ENCODE results near the gene COX6A2.

COX6A2 gene

GRCh38 chr16:31385680-31386079 is 42.5 kb downstream of the COX6A2 start:
- TF ChIP-seq, protein P1, sequence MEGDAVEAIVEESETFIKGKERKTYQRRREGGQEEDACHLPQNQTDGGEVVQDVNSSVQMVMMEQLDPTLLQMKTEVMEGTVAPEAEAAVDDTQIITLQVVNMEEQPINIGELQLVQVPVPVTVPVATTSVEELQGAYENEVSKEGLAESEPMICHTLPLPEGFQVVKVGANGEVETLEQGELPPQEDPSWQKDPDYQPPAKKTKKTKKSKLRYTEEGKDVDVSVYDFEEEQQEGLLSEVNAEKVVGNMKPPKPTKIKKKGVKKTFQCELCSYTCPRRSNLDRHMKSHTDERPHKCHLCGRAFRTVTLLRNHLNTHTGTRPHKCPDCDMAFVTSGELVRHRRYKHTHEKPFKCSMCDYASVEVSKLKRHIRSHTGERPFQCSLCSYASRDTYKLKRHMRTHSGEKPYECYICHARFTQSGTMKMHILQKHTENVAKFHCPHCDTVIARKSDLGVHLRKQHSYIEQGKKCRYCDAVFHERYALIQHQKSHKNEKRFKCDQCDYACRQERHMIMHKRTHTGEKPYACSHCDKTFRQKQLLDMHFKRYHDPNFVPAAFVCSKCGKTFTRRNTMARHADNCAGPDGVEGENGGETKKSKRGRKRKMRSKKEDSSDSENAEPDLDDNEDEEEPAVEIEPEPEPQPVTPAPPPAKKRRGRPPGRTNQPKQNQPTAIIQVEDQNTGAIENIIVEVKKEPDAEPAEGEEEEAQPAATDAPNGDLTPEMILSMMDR (conservative IDR thresholded peaks at IDR 0.05; ENCODE audit: low read depth, low read length), result no peak
- DNase-seq (ENCODE audit: low read depth), result no peak
- H3K4me3 ChIP-seq (ENCODE audit: low read depth, low read length), result no peak overlapping the region

DNA sequence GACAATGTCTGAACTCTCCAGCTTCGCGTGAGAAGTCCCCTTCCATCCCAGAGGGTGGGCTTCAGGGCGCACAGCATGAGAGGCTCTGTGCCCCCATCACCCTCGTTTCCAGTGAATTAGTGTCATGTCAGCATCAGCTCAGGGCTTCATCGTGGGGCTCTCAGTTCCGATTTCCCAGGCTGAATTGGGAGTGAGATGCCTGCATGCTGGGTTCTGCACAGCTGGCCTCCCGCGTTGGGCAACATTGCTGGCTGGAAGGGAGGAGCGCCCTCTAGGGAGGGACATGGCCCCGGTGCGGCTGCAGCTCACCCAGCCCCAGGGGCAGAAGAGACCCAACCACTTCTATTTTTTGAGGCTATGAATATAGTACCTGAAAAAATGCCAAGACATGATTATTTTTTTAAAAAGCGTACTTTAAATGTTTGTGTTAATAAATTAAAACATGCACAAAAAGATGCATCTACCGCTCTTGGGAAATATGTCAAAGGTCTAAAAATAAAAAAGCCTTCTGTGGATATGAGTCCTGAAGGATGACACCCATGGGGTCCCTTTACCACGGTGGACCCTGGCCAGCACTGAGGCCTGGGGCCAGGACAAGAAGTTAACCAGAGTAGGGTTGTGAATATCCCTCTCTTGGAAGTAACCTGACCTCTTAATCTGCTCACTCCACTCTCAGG is 45.5 kb downstream of the COX6A2 start:
- peak; percentile 77 for DNase-seq (ENCODE audit: low read depth)
- TF ChIP-seq, protein P1 (conservative IDR thresholded peaks at IDR 0.05; ENCODE audit: low read depth, low read length), result peak; percentile 85
- no peak overlapping the region for H3K4me3 ChIP-seq (ENCODE audit: low read depth, low read length)

DNA sequence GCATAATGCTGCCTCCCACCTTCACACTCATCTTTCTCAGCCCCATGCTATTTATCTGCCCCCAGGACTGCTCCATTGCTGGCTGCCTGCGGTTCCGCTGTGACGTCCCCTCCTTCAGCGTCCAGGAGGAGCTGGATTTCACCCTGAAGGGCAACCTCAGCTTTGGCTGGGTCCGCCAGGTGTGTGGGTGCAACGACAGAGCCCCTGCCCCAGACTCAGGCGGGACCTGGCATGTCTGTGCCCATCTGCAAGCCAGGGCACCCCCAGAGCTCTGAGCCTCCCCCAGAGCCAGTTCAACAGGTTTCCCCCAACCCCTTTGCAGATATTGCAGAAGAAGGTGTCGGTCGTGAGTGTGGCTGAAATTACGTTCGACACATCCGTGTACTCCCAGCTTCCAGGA is 48.0 kb downstream of the COX6A2 start:
- TF ChIP-seq, protein P1 (conservative IDR thresholded peaks at IDR 0.05; ENCODE audit: low read depth, low read length), result no peak
- no peak for DNase-seq (ENCODE audit: low read depth)
- no peak overlapping the region for H3K4me3 ChIP-seq (ENCODE audit: low read depth, low read length)
